Duodenal mucosa (tissue), 2 donors: ENCODE results near the gene VAMP3.
A peak's percentile ranks its signal among the peaks of the same experiment; 100 is the strongest.

Experiments
- H3K27ac ChIP-seq: one replicate; pipeline ENCODE4 v1.7.0; 2013; ENCODE audit warnings: low read depth, low read length
- H3K27me3 ChIP-seq, 2 donors: one replicate each; pipeline ENCODE4 v1.7.0; 2013; ENCODE audit warnings: low read length in 2 of 2, control low read depth in 1 of 2; ENCODE audit not compliant: insufficient read depth in 2 of 2, control insufficient read depth in 1 of 2
- H3K36me3 ChIP-seq, 2 donors: one replicate each; pipeline ENCODE4 v1.7.0; 2013; ENCODE audit warnings: low read length in 2 of 2, control low read depth in 1 of 2; ENCODE audit not compliant: insufficient read depth in 2 of 2, control insufficient read depth in 1 of 2
- H3K4me1 ChIP-seq, 2 donors: one replicate each; pipeline ENCODE4 v1.7.0; 2013; ENCODE audit warnings: low read length in 2 of 2, control low read depth in 1 of 2; ENCODE audit not compliant: insufficient read depth in 2 of 2, control insufficient read depth in 1 of 2
- H3K4me3 ChIP-seq, 2 donors: one replicate each; pipeline ENCODE4 v1.7.0; 2013; ENCODE audit warnings: low read length in 2 of 2, low read depth in 1 of 2
- H3K9ac ChIP-seq, 2 donors: one replicate each; pipeline ENCODE4 v1.7.0; 2013; ENCODE audit warnings: low read length in 2 of 2, low read depth in 1 of 2
- H3K9me3 ChIP-seq, 2 donors: one replicate each; pipeline ENCODE4 v1.7.0; 2013; ENCODE audit warnings: low read length in 2 of 2, control low read depth in 1 of 2; ENCODE audit not compliant: control insufficient read depth in 1 of 2

VAMP3 gene

GRCh38 chr1:7761103-7761502, 10.0 kb upstream of the VAMP3 start:
- H3K9me3 ChIP-seq: no peaks in the 10 kb centered on the region
- no peak overlapping the region for H3K27ac ChIP-seq
- no peak overlapping the region for H3K4me3 ChIP-seq
- H3K9ac ChIP-seq: no peak overlapping the region
- H3K4me1 ChIP-seq: no peaks in the 10 kb centered on the region
- no peaks in the 10 kb centered on the region for H3K36me3 ChIP-seq
- H3K27me3 ChIP-seq: no peaks in the 10 kb centered on the region

- Histone ChIP-seq H3K4me3 (no peak overlapping the region), H3K36me3 (no peaks in the 10 kb centered on the region), H3K9ac (no peak overlapping the region), H3K4me1 (peaks cover 0 to 5% of the 10 kb centered on the region in 2 donors), H3K27me3 (no peaks in the 10 kb centered on the region), H3K27ac (no peak overlapping the region), H3K9me3 (no peaks in the 10 kb centered on the region)
These were observed 3.9 kb upstream of the VAMP3 start for GRCh38 chr1:7767176-7767575.

GRCh38 chr1:7768583-7768982, 2.5 kb upstream of the VAMP3 start:
- Histone ChIP-seq H3K9ac (no peak overlapping the region), H3K9me3 (no peaks in the 10 kb centered on the region), H3K4me1 (peaks cover 0 to 7% of the 10 kb centered on the region in 2 donors), H3K27ac (no peak overlapping the region), H3K27me3 (no peaks in the 10 kb centered on the region), H3K4me3 (no peak overlapping the region), H3K36me3 (peaks cover 0 to 3% of the 10 kb centered on the region in 2 donors)

GRCh38 chr1:7769673-7770412, 1.3 kb upstream of the VAMP3 start:
- H3K36me3 ChIP-seq: peaks cover 0 to 7% of the 10 kb centered on the region in 2 donors
- H3K27ac ChIP-seq: no peak overlapping the region
- no peaks in the 10 kb centered on the region for H3K9me3 ChIP-seq
- H3K27me3 ChIP-seq: no peaks in the 10 kb centered on the region
- H3K4me3 ChIP-seq: no peak overlapping the region
- no peak overlapping the region for H3K9ac ChIP-seq
- peaks cover 0 to 7% of the 10 kb centered on the region in 2 donors for H3K4me1 ChIP-seq

DNA sequence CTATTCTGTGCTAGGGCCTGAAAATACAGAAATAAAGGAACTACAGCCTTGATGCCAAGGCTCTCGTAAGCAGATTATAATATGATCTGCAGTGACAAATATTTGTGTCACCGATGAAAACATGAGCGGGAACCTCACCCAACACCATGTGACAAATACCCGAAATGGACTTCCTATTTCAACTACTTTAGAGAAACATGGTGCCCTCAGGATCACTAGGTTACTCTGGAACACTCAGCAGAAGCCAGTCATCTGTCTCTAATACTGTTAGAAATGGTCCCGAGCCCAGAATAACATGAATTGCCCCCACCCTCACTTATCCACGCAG, 463 bp upstream of the VAMP3 start:
- Histone ChIP-seq H3K36me3 (peaks cover 0 to 7% of the 10 kb centered on the region in 2 donors), H3K27ac (peak overlapping the region; percentile 51), H3K9me3 (no peaks in the 10 kb centered on the region), H3K27me3 (no peaks in the 10 kb centered on the region), H3K4me3 (peak overlapping the region; percentile 89 to 92), H3K9ac (peak overlapping the region; percentile 91 to 92), H3K4me1 (peaks cover 0 to 7% of the 10 kb centered on the region in 2 donors)

GRCh38 chr1:7771823-7772299, 765 bp downstream of the VAMP3 start:
- Histone ChIP-seq H3K27me3 (no peaks in the 10 kb centered on the region), H3K9ac (peak overlapping the region; percentile 53 to 92), H3K4me1 (peaks cover 0 to 7% of the 10 kb centered on the region in 2 donors), H3K36me3 (peaks cover 0 to 7% of the 10 kb centered on the region in 2 donors), H3K4me3 (peak overlapping the region; percentile 92 to 93), H3K9me3 (no peaks in the 10 kb centered on the region), H3K27ac (peak overlapping the region; percentile 93)

GRCh38 chr1:7777591-7777990, 6.5 kb downstream of the VAMP3 start:
- no peak overlapping the region for H3K27ac ChIP-seq
- H3K27me3 ChIP-seq: no peaks in the 10 kb centered on the region
- H3K4me3 ChIP-seq: no peak overlapping the region
- peaks cover 13 to 14% of the 10 kb centered on the region in 2 donors for H3K4me1 ChIP-seq
- H3K9ac ChIP-seq: no peak overlapping the region
- no peaks in the 10 kb centered on the region for H3K9me3 ChIP-seq
- H3K36me3 ChIP-seq: peaks cover 12 to 43% of the 10 kb centered on the region in 2 donors

DNA sequence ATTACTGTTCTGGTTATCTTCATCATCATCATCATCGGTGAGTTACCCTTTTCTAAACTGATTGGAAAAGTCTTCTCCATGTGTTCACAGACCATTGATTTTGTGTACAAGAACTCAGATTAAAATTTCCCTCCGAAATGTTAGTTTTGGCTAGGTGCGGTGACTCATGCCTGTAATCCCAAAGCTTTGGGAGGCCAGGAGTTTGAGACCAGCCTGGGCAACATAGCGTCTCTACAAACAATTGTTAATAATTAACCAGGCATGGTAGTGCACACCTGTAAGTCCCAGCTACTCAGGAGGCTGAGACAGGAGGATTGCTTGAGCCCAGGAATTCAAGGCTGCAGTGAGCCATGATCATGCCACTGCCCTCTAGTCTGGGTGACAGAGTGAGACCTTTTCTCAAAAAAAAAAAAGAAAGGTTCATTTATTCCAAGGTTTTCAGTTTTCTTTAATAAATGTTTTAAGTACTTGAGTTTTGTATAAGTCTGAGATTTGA, 7.1 kb downstream of the VAMP3 start:
- Histone ChIP-seq H3K36me3 (peaks cover 12 to 43% of the 10 kb centered on the region in 2 donors), H3K27me3 (no peaks in the 10 kb centered on the region), H3K9me3 (no peaks in the 10 kb centered on the region), H3K9ac (no peak overlapping the region), H3K27ac (no peak overlapping the region), H3K4me1 (peaks cover 19 to 20% of the 10 kb centered on the region in 2 donors), H3K4me3 (no peak overlapping the region)

DNA sequence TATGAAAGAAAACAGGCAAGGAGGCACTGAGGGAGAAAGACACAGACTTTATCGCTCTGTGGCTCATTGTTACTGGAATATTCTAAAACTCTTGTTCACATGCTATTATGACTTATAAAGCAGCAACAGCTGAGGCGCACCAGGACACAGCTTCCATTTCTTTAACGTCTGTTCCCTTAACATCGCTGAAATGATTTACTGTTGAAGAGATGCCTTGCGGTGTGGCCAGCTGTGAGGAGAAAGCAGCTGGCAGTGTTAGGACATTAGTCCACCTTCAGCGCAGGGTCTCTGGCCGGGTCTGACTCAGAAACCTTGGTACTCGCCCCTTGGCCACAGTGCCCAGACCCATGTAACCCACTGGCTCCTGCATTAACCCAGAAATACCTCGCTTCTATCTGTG, 9.9 kb downstream of the VAMP3 start:
- no peak overlapping the region for H3K27ac ChIP-seq
- no peaks in the 10 kb centered on the region for H3K27me3 ChIP-seq
- H3K4me1 ChIP-seq: peaks cover 19 to 21% of the 10 kb centered on the region in 2 donors
- no peaks in the 10 kb centered on the region for H3K9me3 ChIP-seq
- no peak overlapping the region for H3K9ac ChIP-seq
- no peak overlapping the region for H3K4me3 ChIP-seq
- peaks cover 12 to 36% of the 10 kb centered on the region in 2 donors for H3K36me3 ChIP-seq

DNA sequence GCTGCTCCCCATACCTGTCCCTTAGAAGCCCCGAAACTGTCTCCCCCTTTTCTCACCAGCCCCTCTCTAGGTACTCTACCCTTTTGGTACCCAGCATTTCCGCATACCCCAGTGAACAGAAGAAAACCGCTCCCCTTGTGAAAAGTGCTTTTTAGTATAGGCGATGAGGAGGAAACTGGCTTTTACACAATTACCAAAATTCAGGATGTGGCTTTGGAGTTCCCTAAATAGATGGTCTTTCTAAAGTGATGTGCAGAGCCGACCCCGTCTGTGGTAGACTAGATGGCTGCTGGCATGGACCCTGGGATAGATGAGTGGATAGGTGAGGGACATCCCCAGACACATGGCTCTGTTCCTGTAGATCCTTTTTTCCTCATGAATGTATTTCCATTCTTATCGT, 10.4 kb downstream of the VAMP3 start:
- H3K27me3 ChIP-seq: no peaks in the 10 kb centered on the region
- H3K4me3 ChIP-seq: peak overlapping the region; percentile 9 to 26
- peaks cover 19 to 22% of the 10 kb centered on the region in 2 donors for H3K4me1 ChIP-seq
- peaks cover 12 to 36% of the 10 kb centered on the region in 2 donors for H3K36me3 ChIP-seq
- peak overlapping the region in 1 of 2 donors; percentile 16 for H3K9ac ChIP-seq
- no peak overlapping the region for H3K27ac ChIP-seq
- no peaks in the 10 kb centered on the region for H3K9me3 ChIP-seq
